Measurements from ENCODE around the gene PLXNA4. TPM values are rescaled to one million over a fixed set of nuclear protein-coding genes. Genes with fewer than 3 reads are reported as not detected.

PLXNA4 gene
- total and polyA plus RNA-seq, 2 experiments from 2014 or later: 0.08 to 0.80 TPM

DNA sequence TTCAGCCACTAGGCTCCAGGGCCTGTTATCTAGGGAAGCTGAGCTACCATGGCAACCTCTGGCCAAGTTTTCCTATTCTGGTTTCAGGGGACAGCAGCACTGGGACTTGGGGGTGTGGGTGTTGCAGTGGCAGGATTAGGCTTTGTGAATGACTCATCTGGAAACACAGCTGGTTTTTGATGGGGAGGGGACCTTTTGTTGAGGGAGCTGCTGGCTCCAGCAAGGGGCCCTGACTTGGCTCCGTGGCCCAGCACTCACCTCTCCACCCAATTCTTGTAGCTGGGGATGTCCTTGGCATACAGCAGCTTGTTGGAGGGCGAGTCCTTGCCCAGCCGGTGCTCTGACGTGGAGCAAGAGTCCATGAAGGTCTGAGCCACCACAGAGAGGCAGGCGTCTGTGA, 435.9 kb downstream of the PLXNA4 start:
- Histone ChIP-seq H3F3A (replicated peaks; ENCODE audit: low read depth) (no peaks in the 10 kb centered on the region), H4K20me1 (replicated peaks; ENCODE audit: insufficient read depth) (no peaks in the 10 kb centered on the region), H2AFZ (no peak overlapping the region), H3K27me3 (ENCODE audit: insufficient read depth) (no peaks in the 10 kb centered on the region), H3K4me2 (no peak overlapping the region), H3K27ac (ENCODE audit: low read depth) (no peak overlapping the region), H3K4me1 (ENCODE audit: insufficient read depth) (peaks cover 13% of the 10 kb centered on the region), H3K36me3 (ENCODE audit: insufficient read depth) (no peaks in the 10 kb centered on the region), H3K79me2 (replicated peaks; ENCODE audit: insufficient read depth) (no peaks in the 10 kb centered on the region), H3K4me3 (no peak overlapping the region), H3K9me2 (ENCODE audit: insufficient read depth) (0 out of 2 replicates have a peak, but pooled peaks cover 4% of the 10 kb centered on the region)
- Mint-ChIP-seq H3K9me3 (no peaks in the 10 kb centered on the region), H3K27ac (no peak overlapping the region), H3K4me3 (no peak overlapping the region), H3K36me3 (ENCODE audit: low read depth) (no peaks in the 10 kb centered on the region), H3K4me1 (peaks cover 23% of the 10 kb centered on the region), H3K27me3 (ENCODE audit: insufficient read depth, low read depth, poor library complexity) (peaks cover 5% of the 10 kb centered on the region)
- TF ChIP-seq CREB1 (CRISPR knock-in tag; IDR thresholded peaks at IDR 0.05; ENCODE audit: low read depth) (no peak), JUNB (IDR thresholded peaks at IDR 0.05; ENCODE audit: unreplicated experiment) (no peak), STAT1 (IDR thresholded peaks at IDR 0.05; ENCODE audit: unreplicated experiment) (no peak), POLR2AphosphoS5 (IDR thresholded peaks at IDR 0.05; ENCODE audit: low read depth) (no peak), NANOG (IDR thresholded peaks at IDR 0.05; ENCODE audit: borderline replicate concordance) (no peak), ZNF331 (CRISPR knock-in tag; IDR thresholded peaks at IDR 0.05; ENCODE audit: low read depth) (no peak), ZNF462 (CRISPR knock-in tag; IDR thresholded peaks at IDR 0.05) (no peak), CTCF (conservative IDR thresholded peaks at IDR 0.05; ENCODE audit: low read depth in 2 of 2) (no peak), REST (IDR thresholded peaks at IDR 0.05; ENCODE audit: unreplicated experiment) (no peak), EZH2 (IDR thresholded peaks at IDR 0.05; ENCODE audit: low read depth, unreplicated experiment) (no peak), EZH2phosphoT487 (IDR thresholded peaks at IDR 0.05; ENCODE audit: unreplicated experiment) (no peak), ZNF114 (CRISPR knock-in tag; IDR thresholded peaks at IDR 0.05) (no peak)
- TF ChIP-seq, protein P1, sequence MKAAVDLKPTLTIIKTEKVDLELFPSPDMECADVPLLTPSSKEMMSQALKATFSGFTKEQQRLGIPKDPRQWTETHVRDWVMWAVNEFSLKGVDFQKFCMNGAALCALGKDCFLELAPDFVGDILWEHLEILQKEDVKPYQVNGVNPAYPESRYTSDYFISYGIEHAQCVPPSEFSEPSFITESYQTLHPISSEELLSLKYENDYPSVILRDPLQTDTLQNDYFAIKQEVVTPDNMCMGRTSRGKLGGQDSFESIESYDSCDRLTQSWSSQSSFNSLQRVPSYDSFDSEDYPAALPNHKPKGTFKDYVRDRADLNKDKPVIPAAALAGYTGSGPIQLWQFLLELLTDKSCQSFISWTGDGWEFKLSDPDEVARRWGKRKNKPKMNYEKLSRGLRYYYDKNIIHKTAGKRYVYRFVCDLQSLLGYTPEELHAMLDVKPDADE (IDR thresholded peaks at IDR 0.05): no peak
- DNase-seq (ENCODE audit: low spot score) (no peak), ATAC-seq (no peak)

Measured in GM23338 (cell line).